Measurements from ENCODE around the gene SEC24D. TPM values are rescaled to one million over a fixed set of nuclear protein-coding genes. Genes with fewer than 3 reads are reported as not detected.
"Not testable (repeated sequence)": the region's sequence is repeated elsewhere in the genome, so short reads cannot be mapped to it uniquely, and the experiment has no call there.

Gene SEC24D
- total RNA-seq = 103 and 134 TPM in 2 replicates

GRCh38 chr4:118835571-118836300 lies at the start of gene SEC24D:
Gene SEC24D, minus strand, starts transcription at chr4:118836126. Its CDS starts 2,430 bp downstream, at chr4:118833696.
- peak; percentile 87 for DNase-seq (ENCODE audit: low read depth)
- no peak for TF ChIP-seq CTCF (IDR thresholded peaks at IDR 0.05; ENCODE audit: insufficient read depth, low read depth, low read length)
- H3K4me3 ChIP-seq (ENCODE audit: low read depth, low read length) = peak within 1 kb of the TSS; percentile 91

GRCh38 chr4:118884716-118885115 lies 48.8 kb upstream of the SEC24D start:
- no peak for DNase-seq (ENCODE audit: low read depth)
- TF ChIP-seq CTCF (IDR thresholded peaks at IDR 0.05; ENCODE audit: insufficient read depth, low read depth, low read length) = no peak
- H3K4me3 ChIP-seq (ENCODE audit: low read depth, low read length) = no peak overlapping the region

- no peak overlapping the region for H3K4me3 ChIP-seq (ENCODE audit: low read depth, low read length)
- peak; percentile 16 for TF ChIP-seq CTCF (IDR thresholded peaks at IDR 0.05; ENCODE audit: insufficient read depth, low read depth, low read length)
- no peak for DNase-seq (ENCODE audit: low read depth)
These were observed 47.9 kb upstream of the SEC24D start for GRCh38 chr4:118883861-118884260.

GRCh38 chr4:118881512-118882146 lies 45.7 kb upstream of the SEC24D start:
- TF ChIP-seq CTCF (IDR thresholded peaks at IDR 0.05; ENCODE audit: insufficient read depth, low read depth, low read length) = no peak
- no peak overlapping the region for H3K4me3 ChIP-seq (ENCODE audit: low read depth, low read length)
- no peak for DNase-seq (ENCODE audit: low read depth)

- H3K4me3 ChIP-seq (ENCODE audit: low read depth, low read length) = no peak overlapping the region
- no peak for TF ChIP-seq CTCF (IDR thresholded peaks at IDR 0.05; ENCODE audit: insufficient read depth, low read depth, low read length)
- no peak for DNase-seq (ENCODE audit: low read depth)
These were observed 43.5 kb upstream of the SEC24D start for GRCh38 chr4:118879409-118879808.

- DNase-seq (ENCODE audit: low read depth); H3K4me3 ChIP-seq (ENCODE audit: low read depth, low read length): not testable (repeated sequence)
These were observed 42.6 kb upstream of the SEC24D start for GRCh38 chr4:118878507-118878906.

- DNase-seq (ENCODE audit: low read depth) = no peak
- TF ChIP-seq CTCF (IDR thresholded peaks at IDR 0.05; ENCODE audit: insufficient read depth, low read depth, low read length) = no peak
- H3K4me3 ChIP-seq (ENCODE audit: low read depth, low read length) = no peak overlapping the region
These were observed 41.9 kb upstream of the SEC24D start for GRCh38 chr4:118877797-118878196.

Measured in fibroblast of villous mesenchyme (primary cell).